Neural progenitor cell (in vitro differentiated cells): ENCODE results near the gene TRIM63. TPM values are rescaled to one million over a fixed set of nuclear protein-coding genes. Genes with fewer than 3 reads are reported as not detected.

ENCODE experiments used
- DNase-seq: peaks from one replicate; pipeline ENCODE4 v3.0.0-alpha.2; 2016; ENCODE audit warnings: low spot score
- H2AFZ ChIP-seq: fragments of 200-600 bp; sonication (generic); replicated peaks from 2 replicates; pipeline ENCODE4 v1.6.1; 2016; ENCODE audit warnings: antibody characterized with exemption
- H3F3A ChIP-seq: fragments of 200-600 bp; sonication (generic); 2 replicates; pipeline ENCODE4 v1.6.1; 2016; ENCODE audit warnings: antibody characterized with exemption, low read depth
- H3K27ac ChIP-seq: fragments of 200-600 bp; sonication (generic); 2 replicates; pipeline ENCODE4 v1.5.1; 2016; ENCODE audit warnings: mild to moderate bottlenecking
- H3K27me3 ChIP-seq: fragments of 200-600 bp; sonication (generic); 2 replicates; pipeline ENCODE4 v1.6.1; 2016; ENCODE audit warnings: mild to moderate bottlenecking, moderate library complexity
- H3K36me3 ChIP-seq: fragments of 200-600 bp; sonication (generic); 2 replicates; pipeline ENCODE4 v1.5.1; 2016
- H3K4me1 ChIP-seq: fragments of 200-600 bp; sonication (generic); 2 replicates; pipeline ENCODE4 v1.6.1; 2016; ENCODE audit warnings: mixed run types
- H3K4me2 ChIP-seq: fragments of 200-600 bp; sonication (generic); 2 replicates; pipeline ENCODE4 v1.6.1; 2016
- H3K4me3 ChIP-seq: fragments of 200-600 bp; sonication (generic); 2 replicates; pipeline ENCODE4 v1.5.1; 2016
- H3K79me2 ChIP-seq: fragments of 200-600 bp; sonication (generic); 2 replicates; pipeline ENCODE4 v1.6.1; 2016; ENCODE audit warnings: low read depth
- H3K9ac ChIP-seq: fragments of 200-600 bp; sonication (generic); 2 replicates; pipeline ENCODE4 v1.6.1; 2016
- H3K9me3 ChIP-seq: fragments of 200-600 bp; sonication (generic); 2 replicates; pipeline ENCODE4 v1.5.1; 2016; ENCODE audit warnings: low read depth
- H4K20me1 ChIP-seq: fragments of 200-600 bp; sonication (generic); 2 replicates; pipeline ENCODE4 v1.6.1; 2016; ENCODE audit warnings: low read depth
- H3K27ac Mint-ChIP-seq: 3 replicates; pipeline ENCODE4 v1.8.0; 2021; ENCODE audit warnings: mixed read lengths
- H3K27me3 Mint-ChIP-seq: 2 replicates; pipeline ENCODE4 v1.8.0; 2022; ENCODE audit warnings: low read depth, mild to moderate bottlenecking, inconsistent platforms, moderate library complexity, mixed read lengths; ENCODE audit not compliant: insufficient read depth
- H3K36me3 Mint-ChIP-seq: 3 replicates; pipeline ENCODE4 v1.8.0; 2021; ENCODE audit warnings: mixed read lengths
- H3K4me1 Mint-ChIP-seq: 3 replicates; pipeline ENCODE4 v1.8.0; 2021; ENCODE audit warnings: mixed read lengths
- H3K4me3 Mint-ChIP-seq: 3 replicates; pipeline ENCODE4 v1.8.0; 2021; ENCODE audit warnings: mild to moderate bottlenecking, moderate library complexity, mixed read lengths
- H3K9me3 Mint-ChIP-seq: 3 replicates; pipeline ENCODE4 v1.8.0; 2020; ENCODE audit warnings: mixed read lengths
- CTCF ChIP-seq: fragments of 200-600 bp; sonication (generic); IDR thresholded peaks from 2 replicates; pipeline ENCODE4 v1.5.1; 2017; ENCODE audit warnings: antibody characterized with exemption, mild to moderate bottlenecking
- EZH2 ChIP-seq: fragments of 200-600 bp; sonication (generic); IDR thresholded peaks from 2 replicates; pipeline ENCODE4 v1.6.1; 2017; ENCODE audit warnings: antibody characterized with exemption, mild to moderate bottlenecking, moderate library complexity
- EZH2phosphoT487 ChIP-seq: fragments of 200-600 bp; sonication (generic); IDR thresholded peaks from 2 replicates; pipeline ENCODE4 v1.6.1; 2017; ENCODE audit warnings: antibody characterized with exemption
- total RNA-seq: library from RNA; depleted of rRNA; stranded (reverse); fragments of >200 nt; gene quantifications from 2 replicates; pipeline ENCODE4 v1.2.3, GENCODE V29; 2015; ENCODE audit warnings: low replicate concordance

Gene TRIM63
- total RNA-seq, 1 donor from 2014 or later, result not detected

- DNase-seq, result peak; percentile 72
- H3K36me3 ChIP-seq, result no peaks in the 10 kb centered on the region
- peak within 1 kb of the TSS; percentile 87 for H2AFZ ChIP-seq
- H3F3A ChIP-seq, result peaks cover 11% of the 10 kb centered on the region
- no peaks in the 10 kb centered on the region for H3K79me2 ChIP-seq
- H3K27ac Mint-ChIP-seq, result no peak within 1 kb of the TSS
- H3K9me3 Mint-ChIP-seq, result no peaks in the 10 kb centered on the region
- peak within 1 kb of the TSS; percentile 88 for H3K4me2 ChIP-seq
- peaks cover 9% of the 10 kb centered on the region for H4K20me1 ChIP-seq
- H3K9me3 ChIP-seq, result no peaks in the 10 kb centered on the region
- H3K27me3 ChIP-seq, result peaks cover 98% of the 10 kb centered on the region
- no peaks in the 10 kb centered on the region for H3K36me3 Mint-ChIP-seq
- no peak within 1 kb of the TSS for H3K27ac ChIP-seq
- peaks cover 16% of the 10 kb centered on the region for H3K4me1 ChIP-seq
- H3K27me3 Mint-ChIP-seq, result peaks cover 57% of the 10 kb centered on the region
- H3K4me1 Mint-ChIP-seq, result peaks cover 6% of the 10 kb centered on the region
- peak within 1 kb of the TSS; percentile 49 for H3K4me3 ChIP-seq
- no peak within 1 kb of the TSS for H3K9ac ChIP-seq
- TF ChIP-seq EZH2 (peak; percentile 99), EZH2phosphoT487 (peak; percentile 96), CTCF (peak; percentile 3)
- peak within 1 kb of the TSS; percentile 75 for H3K4me3 Mint-ChIP-seq
These were observed 21.6 kb downstream of the TRIM63 start, which contains the start of gene SLC30A2 for GRCh38 chr1:26045722-26046245. TSS of gene SLC30A2 (minus strand) at chr1:26046118. CDS start at chr1:26045896, 222 bp downstream.

- H3K9me3 ChIP-seq, result no peaks in the 10 kb centered on the region
- H3K79me2 ChIP-seq, result no peaks in the 10 kb centered on the region
- H3K4me1 ChIP-seq, result peaks cover 16% of the 10 kb centered on the region
- Mint-ChIP-seq H3K27ac (no peak overlapping the region), H3K9me3 (no peaks in the 10 kb centered on the region), H3K27me3 (peaks cover 58% of the 10 kb centered on the region), H3K4me1 (peaks cover 6% of the 10 kb centered on the region), H3K36me3 (no peaks in the 10 kb centered on the region), H3K4me3 (peak overlapping the region; percentile 73)
- peak; percentile 31 for DNase-seq
- peak overlapping the region; percentile 88 for H3K4me2 ChIP-seq
- H3F3A ChIP-seq, result peaks cover 11% of the 10 kb centered on the region
- H3K27ac ChIP-seq, result no peak overlapping the region
- no peaks in the 10 kb centered on the region for H3K36me3 ChIP-seq
- peak overlapping the region; percentile 87 for H2AFZ ChIP-seq
- peaks cover 9% of the 10 kb centered on the region for H4K20me1 ChIP-seq
- TF ChIP-seq EZH2phosphoT487, result no peak
- no peak for TF ChIP-seq EZH2
- TF ChIP-seq CTCF, result no peak
- H3K27me3 ChIP-seq, result peaks cover 96% of the 10 kb centered on the region
- peak overlapping the region; percentile 49 for H3K4me3 ChIP-seq
- H3K9ac ChIP-seq, result no peak overlapping the region
These were observed 22.3 kb downstream of the TRIM63 start for GRCh38 chr1:26044971-26045721.

GRCh38 chr1:26044414-26044813, 23.0 kb downstream of the TRIM63 start:
- H3K4me2 ChIP-seq, result no peak overlapping the region
- H3K36me3 ChIP-seq, result no peaks in the 10 kb centered on the region

More at GRCh38 chr1:26044414-26044813, 23.0 kb downstream of the TRIM63 start:
- no peak for DNase-seq
- Histone ChIP-seq H3K79me2 (no peaks in the 10 kb centered on the region), H3K4me3 (no peak overlapping the region), H3K9ac (no peak overlapping the region), H3F3A (peaks cover 11% of the 10 kb centered on the region), H2AFZ (no peak overlapping the region), H4K20me1 (peaks cover 9% of the 10 kb centered on the region), H3K27me3 (peaks cover 95% of the 10 kb centered on the region), H3K9me3 (no peaks in the 10 kb centered on the region), H3K27ac (no peak overlapping the region), H3K4me1 (peaks cover 16% of the 10 kb centered on the region)
- H3K9me3 Mint-ChIP-seq, result no peaks in the 10 kb centered on the region
- no peaks in the 10 kb centered on the region for H3K36me3 Mint-ChIP-seq
- H3K27me3 Mint-ChIP-seq, result peaks cover 52% of the 10 kb centered on the region
- H3K4me1 Mint-ChIP-seq, result peaks cover 6% of the 10 kb centered on the region
- no peak overlapping the region for H3K4me3 Mint-ChIP-seq
- TF ChIP-seq CTCF, result no peak
- no peak for TF ChIP-seq EZH2phosphoT487
- no peak for TF ChIP-seq EZH2
- H3K27ac Mint-ChIP-seq, result no peak overlapping the region
